HEK293 (cell line): ENCODE measurements around the gene TEX36.
A peak's percentile ranks its signal among the peaks of the same experiment; 100 is the strongest.

Experiments
- CTCF ChIA-PET: fragments of 350-600 bp; formaldehyde crosslinking; extraction: SDS; loops from one replicate; lab custom pipeline; 2021; ENCODE audit warnings: antibody characterized with exemption; lab: Yijun Ruan, JAX
- POLR2A ChIA-PET: fragments of 300-600 bp; formaldehyde crosslinking; extraction: SDS; loops from one replicate; lab custom pipeline; 2020; ENCODE audit warnings: antibody characterized with exemption, inconsistent platforms; lab: Yijun Ruan, JAX
- H3K27ac ChIP-seq: fragments of 200-500 bp; sonication (Bioruptor generic); 2 replicates; pipeline ENCODE4 v1.5.1; 2014; ENCODE audit warnings: low read depth, low read length, control low read depth, inconsistent platforms; ENCODE audit errors: extremely low read depth
- H3K36me3 ChIP-seq, 2 experiments: fragments of 200-500 bp in 1 of 2; sonication (Bioruptor generic) in 1 of 2; 1 replicate in 1 of 2; 2 replicates in 1 of 2; pipeline ENCODE4 v1.5.1; 2014 to 2017; ENCODE audit warnings: inconsistent platforms in 2 of 2, low read length in 2 of 2; ENCODE audit not compliant: control insufficient read depth in 2 of 2, insufficient read depth in 1 of 2
- H3K4me1 ChIP-seq: fragments of 200-500 bp; sonication (Bioruptor generic); 2 replicates; pipeline ENCODE4 v1.5.1; 2014; ENCODE audit warnings: mild to moderate bottlenecking, low read length, inconsistent platforms; ENCODE audit not compliant: control insufficient read depth, insufficient read depth
- H3K4me3 ChIP-seq: 2 replicates; pipeline ENCODE4 v1.5.1; 2011; ENCODE audit warnings: low read depth, mild to moderate bottlenecking, control low read depth, low read length, moderate library complexity
- H3K9me3 ChIP-seq: fragments of 200-500 bp; sonication (Bioruptor generic); 2 replicates; pipeline ENCODE4 v1.5.1; 2014; ENCODE audit warnings: low read depth, low read length, inconsistent platforms; ENCODE audit not compliant: control insufficient read depth, insufficient read depth
- EGR2 ChIP-seq: fragments of 450-650 bp; formaldehyde crosslinking; IDR thresholded peaks from 2 replicates; pipeline ENCODE4 v1.5.1; 2016; ENCODE audit warnings: low read depth, missing biosample characterization, missing genetic modification characterization
- FEZF1 ChIP-seq: fragments of 450-650 bp; formaldehyde crosslinking; IDR thresholded peaks from 2 replicates; pipeline ENCODE4 v1.5.1; 2016; ENCODE audit warnings: missing biosample characterization, missing genetic modification characterization
- HOXD13 ChIP-seq: sonication (generic); formaldehyde crosslinking; IDR thresholded peaks from 2 replicates; pipeline ENCODE4 v1.8.0; 2022; ENCODE audit warnings: missing genetic modification reagents, borderline replicate concordance
- KLF8 ChIP-seq: fragments of 450-650 bp; formaldehyde crosslinking; IDR thresholded peaks from 2 replicates; pipeline ENCODE4 v1.5.1; 2016; ENCODE audit warnings: missing biosample characterization, missing genetic modification characterization
- OSR2 ChIP-seq: fragments of 450-650 bp; formaldehyde crosslinking; IDR thresholded peaks from 2 replicates; pipeline ENCODE4 v1.5.1; 2016; ENCODE audit warnings: missing biosample characterization, missing genetic modification characterization
- PRDM1 ChIP-seq: fragments of 450-650 bp; formaldehyde crosslinking; IDR thresholded peaks from 2 replicates; pipeline ENCODE4; 2016; ENCODE audit warnings: missing biosample characterization, missing genetic modification characterization
- SCRT1 ChIP-seq: fragments of 450-650 bp; formaldehyde crosslinking; IDR thresholded peaks from 2 replicates; pipeline ENCODE4 v1.5.1; 2016; ENCODE audit warnings: missing biosample characterization, missing genetic modification characterization, borderline replicate concordance
- ZFP37 ChIP-seq: fragments of 450-650 bp; formaldehyde crosslinking; IDR thresholded peaks from 2 replicates; pipeline ENCODE4 v1.5.1; 2016; ENCODE audit warnings: missing biosample characterization, missing genetic modification characterization
- ZFP69B ChIP-seq: fragments of 450-650 bp; formaldehyde crosslinking; IDR thresholded peaks from 2 replicates; pipeline ENCODE4 v1.5.1; 2016; ENCODE audit warnings: missing biosample characterization, missing genetic modification characterization
- ZIC2 ChIP-seq: fragments of 450-650 bp; formaldehyde crosslinking; IDR thresholded peaks from 2 replicates; pipeline ENCODE4 v1.5.1; 2016; ENCODE audit warnings: missing biosample characterization, missing genetic modification characterization
- ZNF10 ChIP-seq: fragments of 450-650 bp; formaldehyde crosslinking; IDR thresholded peaks from 2 replicates; pipeline ENCODE4 v1.5.1; 2017; ENCODE audit warnings: missing biosample characterization, missing genetic modification characterization
- ZNF133 ChIP-seq: fragments of 450-650 bp; formaldehyde crosslinking; IDR thresholded peaks from 2 replicates; pipeline ENCODE4 v1.5.1; 2016; ENCODE audit warnings: missing biosample characterization, missing genetic modification characterization
- ZNF174 ChIP-seq: fragments of 450-650 bp; formaldehyde crosslinking; IDR thresholded peaks from 2 replicates; pipeline ENCODE4 v1.5.0; 2017; ENCODE audit warnings: missing biosample characterization, mild to moderate bottlenecking, missing genetic modification characterization
- ZNF366 ChIP-seq: fragments of 450-650 bp; formaldehyde crosslinking; conservative IDR thresholded peaks from 2 replicates; pipeline ENCODE4 v1.5.1; 2016; ENCODE audit warnings: missing biosample characterization, missing genetic modification characterization
- ZNF37A ChIP-seq: fragments of 450-650 bp; IDR thresholded peaks from 2 replicates; pipeline ENCODE4 v1.5.1; 2018; ENCODE audit warnings: missing biosample characterization, missing genetic modification characterization
- ZNF423 ChIP-seq: fragments of 450-650 bp; formaldehyde crosslinking; IDR thresholded peaks from 2 replicates; pipeline ENCODE4 v1.5.1; 2016; ENCODE audit warnings: missing biosample characterization, missing genetic modification characterization
- ZNF596 ChIP-seq: fragments of 450-650 bp; IDR thresholded peaks from 2 replicates; pipeline ENCODE4 v1.5.0; 2018; ENCODE audit warnings: missing biosample characterization, mild to moderate bottlenecking, missing genetic modification characterization, moderate library complexity
- ZNF600 ChIP-seq: fragments of 450-650 bp; formaldehyde crosslinking; IDR thresholded peaks from 2 replicates; pipeline ENCODE4 v1.5.1; 2016; ENCODE audit warnings: missing biosample characterization, missing genetic modification characterization
- ZNF670 ChIP-seq: fragments of 450-650 bp; formaldehyde crosslinking; IDR thresholded peaks from 2 replicates; pipeline ENCODE4 v1.5.1; 2016; ENCODE audit warnings: missing biosample characterization, missing genetic modification characterization, low read depth
- ZNF707 ChIP-seq: fragments of 450-650 bp; formaldehyde crosslinking; IDR thresholded peaks from 2 replicates; pipeline ENCODE4 v1.5.1; 2016; ENCODE audit warnings: missing biosample characterization, missing genetic modification characterization
- ZNF843 ChIP-seq: fragments of 450-650 bp; formaldehyde crosslinking; IDR thresholded peaks from 2 replicates; pipeline ENCODE4 v1.5.1; 2016; ENCODE audit warnings: missing biosample characterization, missing genetic modification characterization
- ZXDB ChIP-seq: fragments of 450-650 bp; formaldehyde crosslinking; IDR thresholded peaks from 2 replicates; pipeline ENCODE4 v1.5.1; 2016; ENCODE audit warnings: missing biosample characterization, missing genetic modification characterization
- TF ChIP-seq, protein P1 (sequence below): fragments of 450-650 bp; formaldehyde crosslinking; IDR thresholded peaks from 2 replicates; pipeline ENCODE4 v1.5.1; 2016; ENCODE audit warnings: missing biosample characterization, missing genetic modification characterization, borderline replicate concordance
- TF ChIP-seq, protein P2 (sequence below): fragments of 450-650 bp; formaldehyde crosslinking; IDR thresholded peaks from 2 replicates; pipeline ENCODE4 v1.5.1; 2016; ENCODE audit warnings: missing biosample characterization, missing genetic modification characterization, low read depth
- TF ChIP-seq, protein P3 (sequence below): fragments of 450-650 bp; formaldehyde crosslinking; IDR thresholded peaks from 2 replicates; pipeline ENCODE4 v1.5.1; 2017; ENCODE audit warnings: missing biosample characterization, missing genetic modification characterization
- TF ChIP-seq, protein P4 (sequence below): fragments of 450-650 bp; IDR thresholded peaks from 2 replicates; pipeline ENCODE4 v1.5.1; 2018; ENCODE audit warnings: missing biosample characterization, mild to moderate bottlenecking, missing genetic modification characterization
- TF ChIP-seq, protein P5 (sequence below): fragments of 450-650 bp; formaldehyde crosslinking; IDR thresholded peaks from 2 replicates; pipeline ENCODE4 v1.5.1; 2016; ENCODE audit warnings: missing biosample characterization, missing genetic modification characterization
- TF ChIP-seq, protein P6 (sequence below): fragments of 450-650 bp; formaldehyde crosslinking; IDR thresholded peaks from 2 replicates; pipeline ENCODE4 v1.5.1; 2017; ENCODE audit warnings: missing biosample characterization, missing genetic modification characterization

TEX36 gene

DNA sequence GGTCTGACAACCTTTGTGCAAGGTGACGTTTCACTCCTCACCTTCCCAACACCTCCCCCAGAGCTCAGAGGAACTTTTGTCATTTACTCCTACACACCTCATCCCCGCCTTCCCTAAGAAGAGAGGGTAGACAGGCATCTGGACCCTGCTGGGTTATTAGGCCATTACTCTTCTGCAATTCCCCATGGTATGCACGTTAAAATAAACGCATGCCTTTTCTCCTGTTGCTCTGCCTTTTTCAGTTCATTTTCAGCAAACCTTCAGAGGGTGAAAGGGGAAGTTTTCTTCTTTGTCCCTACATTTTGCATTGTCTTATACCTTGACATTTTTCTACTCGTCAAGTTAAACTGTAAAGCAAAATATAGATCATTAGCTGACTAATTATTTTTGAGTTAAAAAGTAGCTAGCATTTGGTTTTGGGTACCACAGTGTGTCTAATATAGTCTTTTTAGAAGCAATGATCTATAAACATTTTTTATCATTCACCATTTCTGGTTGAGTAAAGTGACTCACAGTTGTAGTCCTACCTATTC lies 26.1 kb upstream of the TEX36 start:
- H3K36me3 ChIP-seq = no peaks in the 10 kb centered on the region
- no peak overlapping the region for H3K4me3 ChIP-seq
- ChIA-PET POLR2A (interaction anchor here (2.7 kb wide), 1 partner anchor 10 kb away, joined by 14 read pairs; the partner anchor contains the start of gene EDRF1), CTCF (interaction anchor here (0.7 kb wide), 2 partner anchors 16 to 36 kb away, joined by 3 read pairs; no protein-coding TSS in a partner anchor)
- peaks cover 36% of the 10 kb centered on the region for H3K4me1 ChIP-seq
- H3K9me3 ChIP-seq = no peaks in the 10 kb centered on the region
- no peak overlapping the region; the same call in 1 of the 2 replicates for H3K27ac ChIP-seq
- TF ChIP-seq PRDM1 (tag by site-specific recombination) = peak; percentile 62
- 0 out of 2 replicates have a peak, but pooled peaks have one; percentile 49 for TF ChIP-seq ZNF596 (tag by site-specific recombination)
- no peak for TF ChIP-seq ZNF670 (tag by site-specific recombination)
- TF ChIP-seq, protein P1, sequence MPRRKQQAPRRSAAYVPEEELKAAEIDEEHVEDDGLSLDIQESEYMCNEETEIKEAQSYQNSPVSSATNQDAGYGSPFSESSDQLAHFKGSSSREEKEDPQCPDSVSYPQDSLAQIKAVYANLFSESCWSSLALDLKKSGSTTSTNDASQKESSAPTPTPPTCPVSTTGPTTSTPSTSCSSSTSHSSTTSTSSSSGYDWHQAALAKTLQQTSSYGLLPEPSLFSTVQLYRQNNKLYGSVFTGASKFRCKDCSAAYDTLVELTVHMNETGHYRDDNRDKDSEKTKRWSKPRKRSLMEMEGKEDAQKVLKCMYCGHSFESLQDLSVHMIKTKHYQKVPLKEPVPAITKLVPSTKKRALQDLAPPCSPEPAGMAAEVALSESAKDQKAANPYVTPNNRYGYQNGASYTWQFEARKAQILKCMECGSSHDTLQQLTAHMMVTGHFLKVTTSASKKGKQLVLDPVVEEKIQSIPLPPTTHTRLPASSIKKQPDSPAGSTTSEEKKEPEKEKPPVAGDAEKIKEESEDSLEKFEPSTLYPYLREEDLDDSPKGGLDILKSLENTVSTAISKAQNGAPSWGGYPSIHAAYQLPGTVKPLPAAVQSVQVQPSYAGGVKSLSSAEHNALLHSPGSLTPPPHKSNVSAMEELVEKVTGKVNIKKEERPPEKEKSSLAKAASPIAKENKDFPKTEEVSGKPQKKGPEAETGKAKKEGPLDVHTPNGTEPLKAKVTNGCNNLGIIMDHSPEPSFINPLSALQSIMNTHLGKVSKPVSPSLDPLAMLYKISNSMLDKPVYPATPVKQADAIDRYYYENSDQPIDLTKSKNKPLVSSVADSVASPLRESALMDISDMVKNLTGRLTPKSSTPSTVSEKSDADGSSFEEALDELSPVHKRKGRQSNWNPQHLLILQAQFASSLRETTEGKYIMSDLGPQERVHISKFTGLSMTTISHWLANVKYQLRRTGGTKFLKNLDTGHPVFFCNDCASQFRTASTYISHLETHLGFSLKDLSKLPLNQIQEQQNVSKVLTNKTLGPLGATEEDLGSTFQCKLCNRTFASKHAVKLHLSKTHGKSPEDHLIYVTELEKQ = peak; percentile 46; the same call in 1 of the 2 replicates
- peak; percentile 53 for TF ChIP-seq ZNF600 (tag by site-specific recombination)
- TF ChIP-seq, protein P2, sequence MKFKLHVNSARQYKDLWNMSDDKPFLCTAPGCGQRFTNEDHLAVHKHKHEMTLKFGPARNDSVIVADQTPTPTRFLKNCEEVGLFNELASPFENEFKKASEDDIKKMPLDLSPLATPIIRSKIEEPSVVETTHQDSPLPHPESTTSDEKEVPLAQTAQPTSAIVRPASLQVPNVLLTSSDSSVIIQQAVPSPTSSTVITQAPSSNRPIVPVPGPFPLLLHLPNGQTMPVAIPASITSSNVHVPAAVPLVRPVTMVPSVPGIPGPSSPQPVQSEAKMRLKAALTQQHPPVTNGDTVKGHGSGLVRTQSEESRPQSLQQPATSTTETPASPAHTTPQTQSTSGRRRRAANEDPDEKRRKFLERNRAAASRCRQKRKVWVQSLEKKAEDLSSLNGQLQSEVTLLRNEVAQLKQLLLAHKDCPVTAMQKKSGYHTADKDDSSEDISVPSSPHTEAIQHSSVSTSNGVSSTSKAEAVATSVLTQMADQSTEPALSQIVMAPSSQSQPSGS = no peak
- TF ChIP-seq ZFP37 = no peak
- TF ChIP-seq, protein P3, sequence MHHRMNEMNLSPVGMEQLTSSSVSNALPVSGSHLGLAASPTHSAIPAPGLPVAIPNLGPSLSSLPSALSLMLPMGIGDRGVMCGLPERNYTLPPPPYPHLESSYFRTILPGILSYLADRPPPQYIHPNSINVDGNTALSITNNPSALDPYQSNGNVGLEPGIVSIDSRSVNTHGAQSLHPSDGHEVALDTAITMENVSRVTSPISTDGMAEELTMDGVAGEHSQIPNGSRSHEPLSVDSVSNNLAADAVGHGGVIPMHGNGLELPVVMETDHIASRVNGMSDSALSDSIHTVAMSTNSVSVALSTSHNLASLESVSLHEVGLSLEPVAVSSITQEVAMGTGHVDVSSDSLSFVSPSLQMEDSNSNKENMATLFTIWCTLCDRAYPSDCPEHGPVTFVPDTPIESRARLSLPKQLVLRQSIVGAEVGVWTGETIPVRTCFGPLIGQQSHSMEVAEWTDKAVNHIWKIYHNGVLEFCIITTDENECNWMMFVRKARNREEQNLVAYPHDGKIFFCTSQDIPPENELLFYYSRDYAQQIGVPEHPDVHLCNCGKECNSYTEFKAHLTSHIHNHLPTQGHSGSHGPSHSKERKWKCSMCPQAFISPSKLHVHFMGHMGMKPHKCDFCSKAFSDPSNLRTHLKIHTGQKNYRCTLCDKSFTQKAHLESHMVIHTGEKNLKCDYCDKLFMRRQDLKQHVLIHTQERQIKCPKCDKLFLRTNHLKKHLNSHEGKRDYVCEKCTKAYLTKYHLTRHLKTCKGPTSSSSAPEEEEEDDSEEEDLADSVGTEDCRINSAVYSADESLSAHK (tag by site-specific recombination) = peak; percentile 61; the same call in 1 of the 2 replicates
- TF ChIP-seq, protein P4, sequence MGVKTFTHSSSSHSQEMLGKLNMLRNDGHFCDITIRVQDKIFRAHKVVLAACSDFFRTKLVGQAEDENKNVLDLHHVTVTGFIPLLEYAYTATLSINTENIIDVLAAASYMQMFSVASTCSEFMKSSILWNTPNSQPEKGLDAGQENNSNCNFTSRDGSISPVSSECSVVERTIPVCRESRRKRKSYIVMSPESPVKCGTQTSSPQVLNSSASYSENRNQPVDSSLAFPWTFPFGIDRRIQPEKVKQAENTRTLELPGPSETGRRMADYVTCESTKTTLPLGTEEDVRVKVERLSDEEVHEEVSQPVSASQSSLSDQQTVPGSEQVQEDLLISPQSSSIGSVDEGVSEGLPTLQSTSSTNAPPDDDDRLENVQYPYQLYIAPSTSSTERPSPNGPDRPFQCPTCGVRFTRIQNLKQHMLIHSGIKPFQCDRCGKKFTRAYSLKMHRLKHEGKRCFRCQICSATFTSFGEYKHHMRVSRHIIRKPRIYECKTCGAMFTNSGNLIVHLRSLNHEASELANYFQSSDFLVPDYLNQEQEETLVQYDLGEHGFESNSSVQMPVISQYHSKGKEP (tag by site-specific recombination) = 0 out of 2 replicates have a peak, but pooled peaks have one; percentile 48
- TF ChIP-seq, protein P5, sequence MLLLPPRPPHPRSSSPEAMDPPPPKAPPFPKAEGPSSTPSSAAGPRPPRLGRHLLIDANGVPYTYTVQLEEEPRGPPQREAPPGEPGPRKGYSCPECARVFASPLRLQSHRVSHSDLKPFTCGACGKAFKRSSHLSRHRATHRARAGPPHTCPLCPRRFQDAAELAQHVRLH = peak; percentile 57; the same call in 1 of the 2 replicates
- 0 out of 2 replicates have a peak, but pooled peaks have one; percentile 13 for TF ChIP-seq ZNF366
- TF ChIP-seq ZNF707 (tag by site-specific recombination) = no peak
- peak; percentile 81 for TF ChIP-seq EGR2 (tag by site-specific recombination)
- TF ChIP-seq ZNF843 = peak; percentile 84
- 0 out of 2 replicates have a peak, but pooled peaks have one; percentile 24 for TF ChIP-seq ZXDB (tag by site-specific recombination)
- TF ChIP-seq, protein P6, sequence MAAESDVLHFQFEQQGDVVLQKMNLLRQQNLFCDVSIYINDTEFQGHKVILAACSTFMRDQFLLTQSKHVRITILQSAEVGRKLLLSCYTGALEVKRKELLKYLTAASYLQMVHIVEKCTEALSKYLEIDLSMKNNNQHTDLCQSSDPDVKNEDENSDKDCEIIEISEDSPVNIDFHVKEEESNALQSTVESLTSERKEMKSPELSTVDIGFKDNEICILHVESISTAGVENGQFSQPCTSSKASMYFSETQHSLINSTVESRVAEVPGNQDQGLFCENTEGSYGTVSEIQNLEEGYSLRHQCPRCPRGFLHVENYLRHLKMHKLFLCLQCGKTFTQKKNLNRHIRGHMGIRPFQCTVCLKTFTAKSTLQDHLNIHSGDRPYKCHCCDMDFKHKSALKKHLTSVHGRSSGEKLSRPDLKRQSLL (tag by site-specific recombination) = no peak
- peak; percentile 56; the same call in 1 of the 2 replicates for TF ChIP-seq ZNF423
- peak; percentile 100 for TF ChIP-seq FEZF1
- TF ChIP-seq ZNF10 (tag by site-specific recombination) = peak; percentile 23; the same call in 1 of the 2 replicates
- TF ChIP-seq ZNF133 = no peak
- TF ChIP-seq ZNF174 = no peak
- peak; percentile 92 for TF ChIP-seq SCRT1
- TF ChIP-seq ZIC2 (tag by site-specific recombination) = peak; percentile 80
- TF ChIP-seq KLF8 = no peak
- no peak for TF ChIP-seq ZNF37A (tag by site-specific recombination)
- TF ChIP-seq ZFP69B (tag by site-specific recombination) = no peak
- TF ChIP-seq HOXD13 (CRISPR knock-in tag) = peak; percentile 92
- 0 out of 2 replicates have a peak, but pooled peaks have one; percentile 7 for TF ChIP-seq OSR2
